GM12878 (cell line): ENCODE measurements around the gene DENND4C. TPM values are rescaled to one million over a fixed set of nuclear protein-coding genes. Genes with fewer than 3 reads are reported as not detected.

Experiments used
- ATF3 ChIP-seq: IDR thresholded peaks from 2 replicates; pipeline ENCODE4 v1.6.1; 2011; ENCODE audit warnings: low read depth, mild to moderate bottlenecking, low read length, moderate library complexity, borderline replicate concordance; ENCODE audit errors: extremely low read depth
- ATF7 ChIP-seq: fragments of 450-650 bp; IDR thresholded peaks from 2 replicates; pipeline ENCODE4 v1.6.1; 2016; ENCODE audit warnings: low read depth, mild to moderate bottlenecking
- BHLHE40 ChIP-seq, 2 experiments: fragments of 450-650 bp in 1 of 2; IDR thresholded peaks; 2 replicates each; pipeline ENCODE4 v1.6.1; 2011 to 2017; ENCODE audit warnings: low read depth in 2 of 2, borderline replicate concordance in 1 of 2, improper control_type of control experiment in 1 of 2, low read length in 1 of 2, mild to moderate bottlenecking in 1 of 2
- CBX5 ChIP-seq: sonication (generic); IDR thresholded peaks from 2 replicates; pipeline ENCODE4 v1.6.1; 2016; ENCODE audit warnings: low read depth, moderate library complexity, mild to moderate bottlenecking, inconsistent platforms
- CREM ChIP-seq: IDR thresholded peaks from 2 replicates; pipeline ENCODE4 v1.6.1; 2014; ENCODE audit warnings: antibody characterized with exemption, low read depth
- ESRRA ChIP-seq: IDR thresholded peaks from 2 replicates; pipeline ENCODE4 v1.6.1; 2012; ENCODE audit warnings: mild to moderate bottlenecking, low read length, improper control_type of control experiment
- MTA2 ChIP-seq: fragments of 450-650 bp; IDR thresholded peaks from 2 replicates; pipeline ENCODE4 v1.6.1; 2016; ENCODE audit warnings: low read depth, mild to moderate bottlenecking, moderate library complexity
- NFYB ChIP-seq: IDR thresholded peaks from 2 replicates; pipeline ENCODE4 v1.6.1; 2011; ENCODE audit warnings: low read depth, mild to moderate bottlenecking, low read length, improper control_type of control experiment, moderate library complexity; ENCODE audit not compliant: insufficient read depth
- PBX3 ChIP-seq: IDR thresholded peaks from 2 replicates; pipeline ENCODE4 v1.6.1; 2011; ENCODE audit warnings: mild to moderate bottlenecking, low read depth, low read length, moderate library complexity; ENCODE audit not compliant: insufficient replicate concordance
- RCOR1 ChIP-seq: conservative IDR thresholded peaks from 2 replicates; pipeline ENCODE4 v1.6.1; 2012; ENCODE audit warnings: low read depth, low read length, improper control_type of control experiment
- RELB ChIP-seq: fragments of 450-650 bp; IDR thresholded peaks from 2 replicates; pipeline ENCODE4 v1.6.1; 2017; ENCODE audit warnings: low read depth, mild to moderate bottlenecking, moderate library complexity
- REST ChIP-seq: IDR thresholded peaks from 2 replicates; pipeline ENCODE4 v1.6.1; 2012; ENCODE audit warnings: mild to moderate bottlenecking, low read depth, low read length
- SMC3 ChIP-seq: IDR thresholded peaks from 2 replicates; pipeline ENCODE4 v1.6.1; 2011; ENCODE audit warnings: low read length, improper control_type of control experiment, borderline replicate concordance
- TAF1 ChIP-seq: IDR thresholded peaks from 2 replicates; pipeline ENCODE4 v1.6.1; 2011; ENCODE audit warnings: mild to moderate bottlenecking, low read depth, low read length, borderline replicate concordance
- TCF7 ChIP-seq: IDR thresholded peaks from 2 replicates; pipeline ENCODE4 v1.6.1; 2014; ENCODE audit warnings: antibody characterized with exemption, borderline replicate concordance
- ZBTB11 ChIP-seq: fragments of 450-650 bp; formaldehyde crosslinking; IDR thresholded peaks from 2 replicates; pipeline ENCODE4 v1.5.0; 2022; ENCODE audit warnings: mild to moderate bottlenecking, missing genetic modification characterization
- polyA plus RNA-seq, 11 experiments: library from polyadenylated mRNA; depleted of rRNA in 4 of 11; unstranded in 6 of 11; stranded (reverse) in 5 of 11; fragments of >200 nt; fragmentation: Nextera tagmentation in 4 of 11; fragmentation: Illumina TruSeq in 1 of 11; extraction: Ambion mirVana in 4 of 11; extraction: Trizol in 1 of 11; gene quantifications; 1 replicate in 1 of 11; 2 replicates in 10 of 11; pipeline versions ENCODE4 v1.2.1 to v1.2.3, GENCODE V29; 2011 to 2016; ENCODE audit warnings: inconsistent platforms in 2 of 11, missing spikeins in 2 of 11, low read depth in 1 of 11
- total RNA-seq, 4 experiments: library from RNA; depleted of rRNA in 3 of 4; stranded (reverse); fragments of >200 nt in 3 of 4; fragmentation: Illumina TruSeq in 1 of 4; extraction: Trizol in 1 of 4; gene quantifications; 2 replicates each; pipeline versions ENCODE4 v1.2.1 to v1.2.3, GENCODE V29; 2013 to 2021

DENND4C gene
- total and polyA plus RNA-seq, 10 of the 15 experiments (the other 5 are each of a cell fraction or from before 2014, with no cell fraction given), result 8.2 to 49.3 (median 24.7) TPM

- TF ChIP-seq RCOR1, result no peak
- TF ChIP-seq CBX5, result no peak
- TF ChIP-seq TAF1, result peak; percentile 61; the same call in 1 of the 2 replicates
- TF ChIP-seq MTA2, result no peak
- TF ChIP-seq PBX3, result no peak
- TF ChIP-seq TCF7, result no peak
- no peak for TF ChIP-seq ATF3
- TF ChIP-seq SMC3, result 0 out of 2 replicates have a peak, but pooled peaks have one; percentile 13
- TF ChIP-seq RELB, result no peak
- TF ChIP-seq CREM, result no peak
- no peak for TF ChIP-seq ATF7
- TF ChIP-seq ZBTB11 (CRISPR knock-in tag), result no peak; the same call in 1 of the 2 replicates
- 0 out of 4 replicates have a peak, but pooled peaks have one; percentile 12 to 37 for TF ChIP-seq BHLHE40 (IDR thresholded peaks at IDR 0.05; ENCODE audit: borderline replicate concordance in 1 of 2, low read depth in 2 of 2, low read length in 1 of 2)
- TF ChIP-seq NFYB, result no peak
- no peak for TF ChIP-seq ESRRA
- TF ChIP-seq REST, result no peak
Measured at GRCh38 chr9:19408693-19409400, 178.4 kb downstream of the DENND4C start, which contains the start of gene ACER2 (continued).
